Omental fat pad (tissue), 4 donors: Measurements from ENCODE around the gene PLOD3. TPM values are rescaled to one million over a fixed set of nuclear protein-coding genes. Genes with fewer than 3 reads are reported as not detected.
"Not testable (repeated sequence)": the region's sequence is repeated elsewhere in the genome, so short reads cannot be mapped to it uniquely, and the experiment has no call there.

Experiments
- ATAC-seq: fragments of 150-250 bp; one replicate; pipeline ENCODE4 v1.9.1; 2016; ENCODE audit warnings: mild to moderate bottlenecking, moderate library complexity; ENCODE audit not compliant: low FRiP score
- DNase-seq: peaks from one replicate; pipeline ENCODE4 v3.0.0-alpha.2; 2019; ENCODE audit warnings: low spot score
- total RNA-seq, 4 donors: library from RNA; depleted of rRNA; stranded (reverse); fragments of >200 nt; gene quantifications; one replicate each; pipeline ENCODE4 v1.1.0, GENCODE V29; 2016
- TF ChIP-seq, protein P1 (sequence below), 3 donors: fragments of 450-650 bp; IDR thresholded peaks; one replicate each; pipeline ENCODE4 v1.5.1; 2016 to 2017; ENCODE audit warnings: antibody characterized with exemption in 3 of 3, mild to moderate bottlenecking in 3 of 3, moderate library complexity in 2 of 3

Gene PLOD3
- total RNA-seq, 4 donors from 2014 or later: 41.1 to 68.5 (median 51.6) TPM

DNA sequence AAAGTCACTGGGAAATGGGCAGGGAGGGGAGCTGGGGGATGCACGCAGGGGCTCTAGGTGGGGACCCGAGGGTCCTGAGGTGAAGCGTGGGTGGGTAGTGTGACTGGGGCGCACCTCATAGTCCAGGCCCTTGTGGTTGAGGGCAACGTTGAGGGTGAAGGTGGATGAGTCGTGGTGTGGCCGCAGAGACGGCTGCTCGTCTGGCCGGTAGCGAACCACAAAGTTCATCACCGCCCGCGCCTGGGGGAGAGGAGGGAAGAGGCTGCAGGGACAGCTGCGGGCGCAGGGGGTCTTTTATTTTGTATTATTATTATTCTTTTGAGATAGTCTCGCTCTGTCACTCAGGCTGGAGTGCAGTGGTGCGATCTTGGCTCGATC lies 10.7 kb downstream of the PLOD3 start:
- ATAC-seq: no peak
- TF ChIP-seq, protein P1, sequence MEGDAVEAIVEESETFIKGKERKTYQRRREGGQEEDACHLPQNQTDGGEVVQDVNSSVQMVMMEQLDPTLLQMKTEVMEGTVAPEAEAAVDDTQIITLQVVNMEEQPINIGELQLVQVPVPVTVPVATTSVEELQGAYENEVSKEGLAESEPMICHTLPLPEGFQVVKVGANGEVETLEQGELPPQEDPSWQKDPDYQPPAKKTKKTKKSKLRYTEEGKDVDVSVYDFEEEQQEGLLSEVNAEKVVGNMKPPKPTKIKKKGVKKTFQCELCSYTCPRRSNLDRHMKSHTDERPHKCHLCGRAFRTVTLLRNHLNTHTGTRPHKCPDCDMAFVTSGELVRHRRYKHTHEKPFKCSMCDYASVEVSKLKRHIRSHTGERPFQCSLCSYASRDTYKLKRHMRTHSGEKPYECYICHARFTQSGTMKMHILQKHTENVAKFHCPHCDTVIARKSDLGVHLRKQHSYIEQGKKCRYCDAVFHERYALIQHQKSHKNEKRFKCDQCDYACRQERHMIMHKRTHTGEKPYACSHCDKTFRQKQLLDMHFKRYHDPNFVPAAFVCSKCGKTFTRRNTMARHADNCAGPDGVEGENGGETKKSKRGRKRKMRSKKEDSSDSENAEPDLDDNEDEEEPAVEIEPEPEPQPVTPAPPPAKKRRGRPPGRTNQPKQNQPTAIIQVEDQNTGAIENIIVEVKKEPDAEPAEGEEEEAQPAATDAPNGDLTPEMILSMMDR (IDR thresholded peaks at IDR 0.05): no peak
- no peak for DNase-seq

GRCh38 chr7:101205901-101206664 lies 11.3 kb downstream of the PLOD3 start:
- TF ChIP-seq, protein P1 (IDR thresholded peaks at IDR 0.05): no peak
- ATAC-seq: no peak
- no peak for DNase-seq

- DNase-seq, ATAC-seq: not testable (repeated sequence)
Measured at GRCh38 chr7:101203740-101204738, 13.3 kb downstream of the PLOD3 start.

GRCh38 chr7:101202603-101202918 lies 14.8 kb downstream of the PLOD3 start:
- no peak for DNase-seq
- TF ChIP-seq, protein P1 (IDR thresholded peaks at IDR 0.05): no peak
- no peak for ATAC-seq

DNA sequence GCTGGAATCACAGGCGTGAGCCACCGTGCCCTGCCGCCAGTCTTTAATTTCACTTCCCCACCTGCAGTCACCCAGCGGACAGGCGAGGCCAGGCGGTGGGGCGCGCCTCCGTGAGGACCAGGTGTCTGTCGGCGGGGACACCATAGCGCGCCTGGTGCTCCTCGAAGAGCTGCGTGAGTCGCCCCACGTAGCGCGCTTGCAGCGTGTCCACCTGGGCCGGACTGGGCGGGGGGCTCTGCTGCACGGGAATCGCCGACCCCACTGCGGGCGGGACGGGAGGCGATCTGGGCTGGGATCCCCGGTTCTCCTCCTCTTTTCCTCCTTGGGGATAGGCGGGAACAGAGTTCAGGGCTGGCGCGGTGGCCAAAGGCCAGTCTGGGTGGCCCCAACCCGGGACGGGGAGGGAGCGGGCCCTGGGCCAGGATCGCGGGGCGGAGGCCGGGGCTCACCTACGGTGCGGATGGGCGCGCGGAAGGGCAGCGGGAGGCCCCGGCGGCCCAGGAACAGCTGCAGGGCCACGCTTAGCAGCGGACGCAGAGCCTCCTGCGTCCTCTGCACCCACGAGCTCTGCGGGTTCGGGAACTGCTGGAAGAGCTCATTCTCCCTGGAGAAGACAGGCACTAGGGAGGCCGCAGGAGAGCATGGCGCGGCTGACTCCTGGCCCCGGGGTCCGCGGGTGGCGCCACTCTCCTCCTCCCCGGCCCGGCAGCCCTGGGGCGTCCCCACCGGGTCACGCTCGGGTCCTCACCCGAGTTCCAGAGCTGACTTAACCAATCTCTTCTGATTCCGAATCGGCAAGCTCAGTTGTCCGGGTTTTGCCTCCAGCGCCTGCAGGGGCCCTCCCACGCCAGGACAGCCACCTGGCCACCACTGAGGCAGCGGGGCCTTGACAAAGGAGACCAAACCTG lies 15.4 kb downstream of the PLOD3 start:
- no peak for DNase-seq
- TF ChIP-seq, protein P1 (IDR thresholded peaks at IDR 0.05): no peak
- no peak for ATAC-seq

- no peak for DNase-seq
- no peak for ATAC-seq
- TF ChIP-seq, protein P1 (IDR thresholded peaks at IDR 0.05): no peak
Measured at GRCh38 chr7:101200862-101201599, 16.4 kb downstream of the PLOD3 start, which contains the start of gene MOGAT3. Gene MOGAT3, minus strand, starts transcription at chr7:101201036. Its CDS starts 182 bp downstream, at chr7:101200854.
